GM19438 (cell line): ENCODE measurements around the gene KIF17.

Experiments used
- ATAC-seq: cut with Tn5 transposase; IDR thresholded peaks from one replicate; pipeline ENCODE4 v1.9.1; 2021; ENCODE audit warnings: low read depth; ENCODE audit not compliant: unreplicated experiment

KIF17 gene

GRCh38 chr1:20663969-20664715 lies 53.7 kb downstream of the KIF17 start:
- ATAC-seq = no peak

DNA sequence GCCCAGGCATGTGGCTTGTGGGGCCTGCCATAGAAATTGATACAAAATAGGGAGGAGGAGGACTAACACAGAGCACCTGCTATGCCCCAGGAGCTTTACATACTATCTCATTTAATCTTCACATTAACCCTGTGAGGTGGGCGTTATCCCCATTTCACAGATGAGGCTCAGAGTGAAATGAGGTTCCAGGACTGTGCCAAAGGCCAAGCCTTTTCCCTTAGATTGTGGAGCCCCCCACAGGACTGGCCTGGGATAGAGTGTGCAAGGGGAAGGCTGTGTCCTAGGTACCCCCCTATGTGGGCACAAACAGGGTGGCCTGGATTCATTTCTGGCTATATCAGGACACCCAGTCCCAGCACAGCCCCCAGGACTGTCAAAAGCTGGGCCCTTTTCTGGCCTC lies 54.4 kb downstream of the KIF17 start:
- no peak for ATAC-seq

- no peak for ATAC-seq
Measured at GRCh38 chr1:20662110-20662475, 55.7 kb downstream of the KIF17 start.

DNA sequence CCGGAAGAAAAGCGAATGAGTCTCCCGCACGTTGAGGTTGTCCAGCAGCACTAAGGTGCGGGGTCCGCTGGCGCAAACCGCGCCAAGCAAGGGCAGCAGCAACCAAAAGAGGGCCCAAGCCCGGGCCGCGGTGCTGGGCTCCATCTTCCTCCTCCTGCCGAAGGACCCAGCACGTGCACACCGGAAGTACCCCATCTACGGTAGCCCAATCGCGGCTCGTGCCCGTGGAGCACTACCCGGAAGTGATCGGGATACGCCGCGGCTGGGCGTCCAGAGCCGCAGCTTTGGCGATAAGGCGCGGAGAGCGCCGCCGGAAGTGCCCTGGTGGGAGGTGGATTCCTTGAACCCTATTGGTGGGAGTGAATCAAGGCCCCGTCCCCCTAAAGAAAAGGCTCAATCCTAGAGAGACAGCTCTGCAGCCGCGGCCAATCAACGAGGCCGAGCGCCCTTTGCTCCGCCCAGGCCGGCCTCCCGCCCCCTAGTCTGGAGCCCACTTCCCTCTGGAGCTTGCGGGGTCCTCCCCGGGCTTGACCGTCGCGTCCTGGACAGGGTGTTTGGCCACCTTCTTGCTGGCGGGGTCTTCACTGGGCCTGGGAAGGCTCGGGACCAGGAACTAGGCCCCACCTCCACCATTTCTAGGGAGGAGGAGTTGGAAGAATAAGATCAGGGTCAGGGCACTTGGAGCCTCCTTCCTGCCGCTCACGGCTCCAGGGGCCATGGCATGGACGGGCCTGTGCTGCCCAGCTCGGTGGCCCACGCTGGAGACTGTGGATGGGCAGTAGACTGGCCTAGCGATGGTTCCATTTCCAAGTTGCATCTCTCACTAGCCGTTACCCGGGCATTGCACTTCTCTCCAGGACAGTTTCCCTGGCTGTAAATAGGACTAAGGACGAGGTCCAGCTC lies 56.3 kb downstream of the KIF17 start, which contains the start of gene DDOST:
TSS of gene DDOST (minus strand) at position 163 of the 903 bp plus-strand sequence. CDS start at position 144, 19 bp downstream.
- peak; percentile 97 for ATAC-seq

DNA sequence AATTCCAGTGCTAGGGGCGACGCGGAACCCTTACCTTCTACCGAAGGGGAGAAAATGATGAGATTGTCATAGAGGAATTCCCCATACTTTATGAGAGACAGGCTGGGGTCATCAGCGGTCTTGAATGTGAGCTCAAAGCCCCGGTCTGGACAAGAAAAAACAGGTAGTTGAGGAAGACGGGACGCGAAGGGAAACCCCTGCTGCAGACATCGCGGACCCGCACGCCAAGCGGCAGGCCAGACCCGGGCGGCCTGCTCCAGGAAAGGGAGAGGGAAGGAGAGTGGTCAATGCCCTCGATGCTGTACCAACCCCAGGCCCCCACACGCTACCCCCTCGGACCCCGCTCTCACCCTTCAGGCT lies 57.0 kb downstream of the KIF17 start:
- no peak for ATAC-seq

- ATAC-seq = no peak
Measured at GRCh38 chr1:20660363-20660762, 57.4 kb downstream of the KIF17 start.

GRCh38 chr1:20658166-20658915 lies 59.5 kb downstream of the KIF17 start:
- no peak for ATAC-seq

- ATAC-seq = no peak
Measured at GRCh38 chr1:20657024-20657423, 60.8 kb downstream of the KIF17 start.

DNA sequence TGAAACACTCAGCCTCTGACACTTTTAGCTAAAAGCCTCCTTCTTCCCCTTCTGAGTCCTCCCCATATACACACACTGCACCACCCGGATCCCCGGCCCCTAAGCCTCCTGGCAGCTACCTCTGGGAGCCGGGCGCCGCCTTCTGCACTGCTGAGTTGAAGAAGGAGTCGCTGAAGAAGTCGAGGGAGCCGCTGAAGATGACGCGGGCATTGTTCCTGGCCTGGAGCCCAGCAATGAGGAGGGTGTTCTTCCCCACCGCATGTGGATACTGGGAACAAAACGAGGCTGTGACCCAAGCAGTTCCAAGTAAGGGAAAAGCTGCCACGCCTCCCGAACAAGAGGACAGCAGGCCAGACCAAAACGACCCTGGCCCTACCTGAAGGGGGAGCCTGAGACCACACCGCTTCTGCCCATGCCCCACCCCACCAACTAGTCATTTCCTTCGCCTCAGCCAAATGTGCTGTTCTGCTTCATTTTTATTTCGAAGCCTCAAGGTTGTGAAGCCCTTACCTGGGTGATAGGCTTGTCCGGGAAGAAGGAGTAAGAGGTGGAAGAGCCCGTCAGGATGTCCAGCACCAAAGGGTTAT lies 63.6 kb downstream of the KIF17 start:
- no peak for ATAC-seq

DNA sequence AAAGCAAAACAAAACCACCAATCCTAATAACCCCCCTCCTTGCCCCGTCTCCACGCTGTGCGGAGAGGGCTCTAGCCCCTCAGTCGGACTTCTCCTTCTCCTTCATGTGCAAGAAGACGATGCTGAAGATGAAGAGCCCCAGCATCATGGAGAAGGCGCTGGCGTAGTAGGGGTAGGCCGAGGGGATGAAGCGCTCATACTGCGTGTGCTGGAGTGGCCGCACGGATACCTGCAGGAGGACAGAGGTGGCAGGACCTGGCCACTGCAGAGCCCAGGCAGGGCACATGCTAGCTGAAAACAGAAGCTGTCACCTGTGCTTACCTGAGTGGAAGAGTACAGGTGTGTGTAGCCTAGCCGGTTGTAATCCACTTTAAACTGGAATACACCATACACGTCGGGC lies 65.5 kb downstream of the KIF17 start:
- ATAC-seq = no peak

GRCh38 chr1:20648946-20649345 lies 68.9 kb downstream of the KIF17 start:
- ATAC-seq = no peak

- no peak for ATAC-seq
Measured at GRCh38 chr1:20648438-20648837, 69.4 kb downstream of the KIF17 start.

GRCh38 chr1:20645414-20645813 lies 72.4 kb downstream of the KIF17 start:
- ATAC-seq = no peak

- no peak for ATAC-seq
Measured at GRCh38 chr1:20644416-20644815, 73.4 kb downstream of the KIF17 start.

- ATAC-seq = no peak
Measured at GRCh38 chr1:20643080-20643479, 74.7 kb downstream of the KIF17 start.

DNA sequence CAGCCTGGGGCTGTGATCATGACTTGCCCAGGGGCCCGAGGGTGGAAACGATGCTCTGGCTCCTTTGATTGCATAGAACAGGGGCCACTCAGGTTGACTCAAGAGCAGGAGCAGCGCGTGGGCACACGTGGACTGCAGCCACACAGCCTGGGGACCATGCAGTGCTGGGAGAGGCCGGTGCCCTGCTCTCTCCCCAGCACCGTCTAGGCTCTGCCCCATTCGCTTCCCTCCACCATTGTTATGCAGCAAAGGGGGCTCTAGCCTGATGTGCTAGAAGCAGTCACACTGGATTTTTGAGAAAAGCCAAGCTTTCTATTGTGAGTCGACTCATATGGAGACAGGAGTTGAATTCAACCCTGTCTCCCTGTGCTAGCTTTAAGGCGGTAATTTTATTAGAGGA lies 75.8 kb downstream of the KIF17 start:
- ATAC-seq = no peak

DNA sequence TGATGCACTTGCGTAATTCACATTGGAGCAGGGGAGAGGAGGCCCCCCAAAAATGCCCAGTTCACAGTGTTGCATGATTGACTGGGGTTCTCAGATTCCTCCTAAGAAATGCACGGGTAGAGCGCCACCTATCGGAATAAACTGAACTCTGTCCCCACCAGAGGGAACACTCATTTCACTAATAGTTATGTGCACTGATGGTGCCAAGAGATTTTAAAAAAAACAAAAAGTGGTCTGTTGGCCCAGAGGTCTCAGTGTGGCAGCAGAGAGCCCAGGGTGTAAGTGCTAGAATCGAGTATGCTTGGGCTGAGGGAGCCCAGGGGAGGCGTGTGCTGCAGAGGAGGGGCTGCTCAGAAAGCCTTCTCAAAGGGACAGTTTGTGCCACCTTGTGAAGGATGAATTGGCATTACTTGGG lies 77.6 kb downstream of the KIF17 start:
- no peak for ATAC-seq

- ATAC-seq = no peak
Measured at GRCh38 chr1:20636785-20637347, 80.9 kb downstream of the KIF17 start.

DNA sequence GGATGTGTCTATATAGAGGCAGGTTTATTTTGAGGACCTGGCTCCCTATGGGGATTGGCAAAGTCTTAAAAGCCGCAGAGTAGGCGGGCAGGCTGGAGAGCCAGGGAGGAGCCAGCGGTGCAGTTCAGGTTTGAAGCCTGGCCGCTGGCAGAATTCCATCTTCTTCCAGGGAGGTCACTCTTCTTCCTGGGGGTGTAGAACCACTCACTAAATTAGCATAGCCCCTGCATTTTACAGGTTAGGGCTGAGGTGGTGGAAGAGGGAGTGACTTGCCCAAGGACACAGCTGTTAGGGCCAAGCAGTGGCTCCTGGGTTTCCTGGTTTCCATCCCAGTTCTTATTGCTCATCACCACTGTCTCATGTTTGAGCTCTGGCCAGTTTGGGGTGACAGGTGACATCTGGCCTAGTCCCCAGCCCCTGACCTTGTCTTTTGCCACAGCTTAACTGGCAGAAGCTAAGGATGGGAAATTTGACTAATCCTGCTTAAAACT lies 83.2 kb downstream of the KIF17 start:
- no peak for ATAC-seq

DNA sequence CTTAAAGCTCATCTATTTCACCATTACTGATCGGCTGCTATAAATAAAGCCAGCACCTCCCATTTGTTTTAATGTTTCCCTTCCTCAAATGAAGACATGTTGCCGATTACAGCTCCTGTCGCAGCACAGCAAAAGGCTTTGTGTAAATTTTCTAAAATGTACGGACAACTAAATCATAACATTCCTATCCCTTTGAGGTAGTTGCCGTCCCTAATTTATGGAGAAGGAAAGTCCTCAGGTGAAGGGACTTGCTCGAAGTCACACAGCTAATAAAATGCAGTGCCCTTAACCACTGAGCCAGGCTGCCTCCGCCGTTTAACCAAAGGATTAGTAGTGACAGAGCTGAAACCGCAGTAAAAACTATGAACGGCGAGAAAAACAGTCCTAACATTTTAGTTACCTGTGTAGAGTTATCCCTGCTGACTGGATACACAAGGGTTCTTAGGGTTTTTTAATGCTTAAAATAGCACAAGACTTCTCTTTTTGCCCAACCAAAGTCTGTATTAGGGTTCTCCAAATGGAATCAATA lies 83.7 kb downstream of the KIF17 start:
- ATAC-seq = no peak
